Caco-2 (cell line): ENCODE results near the gene PLEKHA1. TPM values are rescaled to one million over a fixed set of nuclear protein-coding genes. Genes with fewer than 3 reads are reported as not detected.

ENCODE experiments used
- BruUV-seq: library from RNA; stranded (reverse); fragments of 400-500 nt; replicated peaks from 2 replicates; lab custom pipeline; 2021; lab: Mats Ljungman, UMichigan
- CTCF ChIA-PET: fragments of 300-600 bp; sonication (Branson Sonifier 250); formaldehyde crosslinking; loops from one replicate; lab custom pipeline; 2022; ENCODE audit warnings: antibody characterized with exemption; lab: Charles Lee
- POLR2A ChIA-PET: fragments of 300-600 bp; sonication (Branson Sonifier 250); formaldehyde crosslinking; loops from one replicate; lab custom pipeline; 2022; ENCODE audit warnings: antibody characterized with exemption; lab: Charles Lee
- DNase-seq, 2 experiments: peaks; one replicate each; pipeline versions ENCODE4 v3.0.0 to v3.0.0-alpha.2; 2020 to 2022
- H3K27me3 ChIP-seq: replicated peaks from 2 replicates; pipeline ENCODE4 v1.6.0; 2011; ENCODE audit warnings: low read length; ENCODE audit not compliant: control insufficient read depth, insufficient read depth
- H3K36me3 ChIP-seq: 2 replicates; pipeline ENCODE4 v1.5.1; 2011; ENCODE audit warnings: low read length; ENCODE audit not compliant: control insufficient read depth, insufficient read depth
- H3K4me1 ChIP-seq: fragments of 250-450 bp; sonication (Bioruptor Pico); 2 replicates; pipeline ENCODE4 v1.5.1; 2020; ENCODE audit warnings: mild to moderate bottlenecking
- H3K4me3 ChIP-seq: 2 replicates; pipeline ENCODE4 v1.5.1; 2011; ENCODE audit warnings: low read depth, mild to moderate bottlenecking, control low read depth, low read length
- H3K9me3 ChIP-seq: fragments of 250-450 bp; sonication (Bioruptor Pico); 2 replicates; pipeline ENCODE4 v1.5.1; 2020; ENCODE audit warnings: mild to moderate bottlenecking, moderate library complexity
- H3K27ac Mint-ChIP-seq: one replicate; pipeline ENCODE4 v1.8.0; 2022; ENCODE audit warnings: mixed read lengths; ENCODE audit not compliant: unreplicated experiment
- H3K27me3 Mint-ChIP-seq: one replicate; pipeline ENCODE4 v1.8.0; 2022; ENCODE audit warnings: mixed read lengths; ENCODE audit not compliant: insufficient read depth, unreplicated experiment
- H3K36me3 Mint-ChIP-seq: one replicate; pipeline ENCODE4 v1.8.0; 2022; ENCODE audit warnings: mild to moderate bottlenecking, mixed read lengths; ENCODE audit not compliant: insufficient read depth, unreplicated experiment
- H3K4me1 Mint-ChIP-seq: one replicate; pipeline ENCODE4 v1.8.0; 2022; ENCODE audit warnings: low read depth, mixed read lengths; ENCODE audit not compliant: unreplicated experiment
- H3K4me3 Mint-ChIP-seq: one replicate; pipeline ENCODE4 v1.8.0; 2022; ENCODE audit warnings: mild to moderate bottlenecking, moderate library complexity, mixed read lengths; ENCODE audit not compliant: unreplicated experiment
- H3K9me3 Mint-ChIP-seq: one replicate; pipeline ENCODE4 v1.8.0; 2022; ENCODE audit warnings: mixed read lengths; ENCODE audit not compliant: unreplicated experiment
- CTCF ChIP-seq, 2 experiments: fragments of 200-600 bp in 1 of 2; IDR thresholded peaks; 1 replicate in 1 of 2; 2 replicates in 1 of 2; pipeline versions ENCODE4 v1.5.1 to v1.8.0; 2011 to 2022; ENCODE audit warnings: antibody characterized with exemption in 1 of 2, control low read depth in 1 of 2, inconsistent platforms in 1 of 2, low read depth in 1 of 2, low read length in 1 of 2, mild to moderate bottlenecking in 1 of 2, moderate library complexity in 1 of 2; ENCODE audit not compliant: insufficient read depth in 1 of 2, severe bottlenecking in 1 of 2, unreplicated experiment in 1 of 2
- intact Hi-C: fragments of 100-400 bp; cut with micrococcal nuclease; formaldehyde crosslinking; loops from one replicate; pipeline ENCODE4 v1.10.0; 2022; ENCODE audit not compliant: unreplicated experiment
- total RNA-seq: library from RNA; stranded (reverse); gene quantifications from 2 replicates; pipeline ENCODE4 v1.2.3, GENCODE V29; 2022

PLEKHA1 gene
- total RNA-seq, 1 experiment from 2014 or later = 48.4 TPM

GRCh38 chr10:122463466-122464249 is 89.2 kb downstream of the PLEKHA1 start:
- Mint-ChIP-seq H3K27ac (no peak overlapping the region), H3K36me3 (no peaks in the 10 kb centered on the region), H3K9me3 (no peaks in the 10 kb centered on the region), H3K4me3 (no peak overlapping the region), H3K4me1 (no peaks in the 10 kb centered on the region), H3K27me3 (peaks cover 46% of the 10 kb centered on the region)
- Histone ChIP-seq H3K27me3 (peaks cover 16% of the 10 kb centered on the region), H3K9me3 (no peaks in the 10 kb centered on the region), H3K4me1 (peaks cover 5% of the 10 kb centered on the region), H3K4me3 (no peak overlapping the region), H3K36me3 (no peaks in the 10 kb centered on the region)
- intact Hi-C loops = loop anchor here (10.0 kb wide), 1 partner anchor 101 kb away; the partner anchor contains the start of gene DMBT1
- POLR2A ChIA-PET = no interaction called here
- no peak for TF ChIP-seq CTCF (IDR thresholded peaks at IDR 0.05; ENCODE audit: insufficient read depth in 1 of 2, low read depth in 1 of 2, low read length in 1 of 2, severe bottlenecking in 1 of 2, unreplicated experiment in 1 of 2)
- no TSS peak for BruUV-seq
- no peak for DNase-seq
- CTCF ChIA-PET = no interaction called here

- Mint-ChIP-seq H3K27ac (no peak overlapping the region), H3K36me3 (no peaks in the 10 kb centered on the region), H3K9me3 (no peaks in the 10 kb centered on the region), H3K4me1 (no peaks in the 10 kb centered on the region), H3K4me3 (no peak overlapping the region), H3K27me3 (peaks cover 44% of the 10 kb centered on the region)
- Histone ChIP-seq H3K4me3 (no peak overlapping the region), H3K36me3 (no peaks in the 10 kb centered on the region), H3K9me3 (no peaks in the 10 kb centered on the region), H3K27me3 (peaks cover 16% of the 10 kb centered on the region), H3K4me1 (peaks cover 5% of the 10 kb centered on the region)
- CTCF ChIA-PET = no interaction called here
- POLR2A ChIA-PET = interaction anchor here (0.7 kb wide), 1 partner anchor 489 kb away, joined by 3 read pairs; no protein-coding TSS in a partner anchor
- DNase-seq = no peak
- no TSS peak for BruUV-seq
- intact Hi-C loops = loop anchor here (10.0 kb wide), 1 partner anchor 101 kb away; the partner anchor contains the start of gene DMBT1
- TF ChIP-seq CTCF (IDR thresholded peaks at IDR 0.05; ENCODE audit: insufficient read depth in 1 of 2, low read depth in 1 of 2, low read length in 1 of 2, severe bottlenecking in 1 of 2, unreplicated experiment in 1 of 2) = no peak
These were observed 89.7 kb downstream of the PLEKHA1 start for GRCh38 chr10:122464250-122464510.

- no TSS peak for BruUV-seq
- CTCF ChIA-PET = no interaction called here
- Mint-ChIP-seq H3K4me1 (no peaks in the 10 kb centered on the region), H3K27ac (no peak overlapping the region), H3K27me3 (peaks cover 41% of the 10 kb centered on the region), H3K36me3 (no peaks in the 10 kb centered on the region), H3K9me3 (no peaks in the 10 kb centered on the region), H3K4me3 (no peak overlapping the region)
- Histone ChIP-seq H3K4me1 (peaks cover 5% of the 10 kb centered on the region), H3K9me3 (no peaks in the 10 kb centered on the region), H3K27me3 (peaks cover 14% of the 10 kb centered on the region), H3K36me3 (no peaks in the 10 kb centered on the region), H3K4me3 (no peak overlapping the region)
- POLR2A ChIA-PET = interaction anchor here (0.7 kb wide), 1 partner anchor 489 kb away, joined by 3 read pairs; no protein-coding TSS in a partner anchor
- TF ChIP-seq CTCF (IDR thresholded peaks at IDR 0.05; ENCODE audit: insufficient read depth in 1 of 2, low read depth in 1 of 2, low read length in 1 of 2, severe bottlenecking in 1 of 2, unreplicated experiment in 1 of 2) = no peak
- no peak for DNase-seq
- intact Hi-C loops = loop anchor here (10.0 kb wide), 1 partner anchor 100 kb away; the partner anchor contains the start of gene DMBT1
These were observed 90.1 kb downstream of the PLEKHA1 start for GRCh38 chr10:122464586-122464985.
